Dedifferentiated amniotic fluid mesenchymal stem cell (primary cell): ENCODE measurements around the gene NOD2.

Source experiments
- DNase-seq: peaks from one replicate; pipeline ENCODE4 v3.0.0-alpha.2; 2016; ENCODE audit errors: extremely low spot score

The NOD2 gene

DNA sequence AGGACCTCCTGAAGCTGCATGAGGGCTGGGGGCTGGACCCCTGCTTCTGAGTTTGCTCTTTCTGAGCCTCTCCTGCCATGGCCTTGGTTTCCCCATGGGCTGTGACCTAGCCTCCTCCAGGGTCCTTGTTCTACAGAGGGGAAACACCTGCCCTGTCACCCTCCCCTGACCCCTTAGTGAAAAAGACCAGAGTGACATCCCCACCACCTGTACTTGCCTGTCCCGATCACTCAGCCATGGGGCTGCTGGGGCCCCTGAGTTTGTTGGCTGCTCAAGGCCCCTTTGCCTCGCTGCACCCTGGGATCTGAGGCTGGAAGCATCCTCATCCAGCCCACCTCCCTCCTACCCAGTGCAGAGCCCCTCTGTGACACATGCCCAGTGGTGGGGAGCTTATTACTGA is 800 bp downstream of the NOD2 start:
- no peak for DNase-seq

DNA sequence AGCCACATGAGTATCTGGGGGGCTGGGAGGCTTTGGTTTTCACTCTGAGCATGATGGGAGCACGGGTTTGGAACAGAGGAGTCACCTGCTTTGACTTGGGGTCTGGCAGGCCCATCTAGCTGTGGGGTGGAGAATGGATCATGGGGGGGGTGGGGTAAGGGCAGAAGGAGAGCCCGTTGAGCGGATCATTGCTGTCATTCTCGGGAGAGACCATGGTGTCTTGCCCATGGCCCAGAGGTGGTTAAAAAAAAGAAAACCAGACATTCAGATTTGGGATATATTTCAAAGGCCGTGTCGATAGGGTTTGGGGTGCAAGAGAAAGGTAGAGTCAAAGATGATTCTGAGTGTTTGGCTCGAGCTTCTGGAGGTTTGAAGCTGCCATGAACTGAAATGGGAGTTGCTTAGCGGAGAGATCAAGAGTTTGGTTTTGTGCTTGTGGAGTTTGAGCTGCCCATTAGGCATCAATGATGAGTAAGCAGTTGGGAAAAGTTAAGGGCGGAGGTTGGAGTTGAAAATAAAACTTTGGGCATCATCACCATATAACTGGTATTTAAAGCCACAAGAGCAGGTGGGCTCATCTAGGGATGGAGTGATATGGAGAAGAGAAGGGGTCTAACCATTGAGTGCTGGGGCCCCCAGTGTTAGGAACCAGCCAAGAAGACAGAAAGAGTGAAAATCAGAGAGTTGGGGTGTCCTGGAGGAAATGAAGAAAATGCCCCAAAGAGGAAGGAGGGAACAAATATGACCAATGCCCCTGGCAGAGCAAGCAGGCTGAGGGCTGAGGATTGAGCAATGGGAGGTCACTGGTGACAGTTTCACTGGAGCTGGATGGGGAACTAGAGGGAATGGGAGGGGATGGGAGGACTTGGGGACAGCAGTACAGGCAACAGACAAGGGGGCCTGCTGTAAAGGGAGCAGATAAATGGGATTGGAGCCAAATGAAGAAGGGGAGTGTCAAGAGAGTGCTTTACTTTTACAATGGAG is 1.9 kb downstream of the NOD2 start:
- DNase-seq: no peak

GRCh38 chr16:50696126-50696525 is 2.7 kb downstream of the NOD2 start:
- DNase-seq: no peak

- no peak for DNase-seq
Measured at GRCh38 chr16:50696575-50697420, 3.4 kb downstream of the NOD2 start.

DNA sequence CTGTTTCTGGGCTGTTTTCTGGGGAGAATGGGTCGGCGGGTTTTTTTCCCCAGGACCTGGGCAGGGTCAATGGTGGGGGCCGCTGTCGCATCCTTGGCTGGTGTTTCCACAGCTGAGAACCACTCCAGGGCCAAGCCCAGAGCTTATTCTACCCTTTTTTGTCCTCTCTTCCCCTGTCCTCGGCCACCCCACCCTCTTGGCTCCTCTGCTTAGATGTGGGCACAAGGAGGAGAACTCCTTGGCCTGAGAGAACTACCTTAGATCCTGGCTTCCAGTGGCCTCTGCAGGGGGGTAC is 4.0 kb downstream of the NOD2 start:
- DNase-seq: no peak

- no peak for DNase-seq
Measured at GRCh38 chr16:50697881-50698767, 4.7 kb downstream of the NOD2 start.

DNA sequence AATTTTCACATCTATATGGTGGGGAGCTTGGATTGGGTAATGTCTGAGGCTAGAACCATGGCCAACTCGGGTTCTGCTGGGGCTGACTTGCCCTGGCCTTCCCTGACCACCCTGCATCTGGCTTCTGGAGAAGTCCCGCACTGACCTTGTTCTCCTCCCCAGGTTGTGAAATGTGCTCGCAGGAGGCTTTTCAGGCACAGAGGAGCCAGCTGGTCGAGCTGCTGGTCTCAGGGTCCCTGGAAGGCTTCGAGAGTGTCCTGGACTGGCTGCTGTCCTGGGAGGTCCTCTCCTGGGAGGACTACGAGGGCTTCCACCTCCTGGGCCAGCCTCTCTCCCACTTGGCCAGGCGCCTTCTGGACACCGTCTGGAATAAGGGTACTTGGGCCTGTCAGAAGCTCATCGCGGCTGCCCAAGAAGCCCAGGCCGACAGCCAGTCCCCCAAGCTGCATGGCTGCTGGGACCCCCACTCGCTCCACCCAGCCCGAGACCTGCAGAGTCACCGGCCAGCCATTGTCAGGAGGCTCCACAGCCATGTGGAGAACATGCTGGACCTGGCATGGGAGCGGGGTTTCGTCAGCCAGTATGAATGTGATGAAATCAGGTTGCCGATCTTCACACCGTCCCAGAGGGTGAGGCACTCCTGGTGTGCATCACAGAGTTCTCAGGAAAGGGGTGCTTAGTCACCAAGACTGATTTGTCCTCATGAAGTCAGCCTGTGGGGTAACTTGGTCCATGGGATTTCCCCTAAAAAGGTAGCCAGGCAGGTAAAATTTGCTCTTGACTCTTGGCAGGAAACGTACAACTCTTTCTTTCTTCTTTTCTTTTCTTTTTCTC is 6.1 kb downstream of the NOD2 start:
- no peak for DNase-seq

DNA sequence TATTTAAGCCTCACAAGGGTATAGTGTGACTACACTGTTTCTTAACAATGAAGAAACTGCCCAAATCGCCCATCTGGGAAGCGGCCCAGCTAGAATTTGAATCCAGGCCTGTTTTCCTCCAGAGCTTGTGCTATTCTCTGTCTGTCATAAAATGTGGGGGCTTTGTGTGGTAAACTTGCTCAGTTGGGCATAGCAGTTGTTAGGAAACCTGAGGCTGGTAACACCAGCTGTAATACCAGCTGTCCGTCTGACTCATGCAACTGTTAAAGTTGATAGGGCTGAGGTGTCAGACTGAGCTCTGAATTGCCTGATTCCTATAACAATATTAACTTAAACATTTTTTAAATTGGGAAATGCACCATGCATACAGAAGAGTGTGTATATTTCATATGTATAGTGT is 9.3 kb downstream of the NOD2 start:
- no peak for DNase-seq

DNA sequence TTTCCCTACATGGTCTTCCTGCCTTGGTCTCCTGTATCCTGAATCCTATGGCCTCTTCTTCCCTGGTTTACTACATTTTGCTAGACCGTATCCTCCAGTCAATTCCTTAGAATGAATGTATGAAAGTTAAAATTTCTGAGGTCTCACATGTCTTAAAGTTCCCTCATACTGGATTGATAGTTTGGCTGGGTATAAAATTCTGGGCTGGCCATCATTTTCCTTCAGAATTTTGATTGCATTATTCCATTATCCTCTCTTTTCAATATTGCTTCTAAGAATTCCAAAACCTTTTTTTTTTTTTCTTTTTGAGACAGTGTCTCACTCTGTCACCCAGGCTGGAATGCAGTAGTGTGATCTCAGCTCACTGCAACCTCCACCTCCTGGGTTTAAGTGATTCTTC is 10.8 kb downstream of the NOD2 start:
- no peak for DNase-seq

- no peak for DNase-seq
Measured at GRCh38 chr16:50705436-50706110, 12.2 kb downstream of the NOD2 start.

DNA sequence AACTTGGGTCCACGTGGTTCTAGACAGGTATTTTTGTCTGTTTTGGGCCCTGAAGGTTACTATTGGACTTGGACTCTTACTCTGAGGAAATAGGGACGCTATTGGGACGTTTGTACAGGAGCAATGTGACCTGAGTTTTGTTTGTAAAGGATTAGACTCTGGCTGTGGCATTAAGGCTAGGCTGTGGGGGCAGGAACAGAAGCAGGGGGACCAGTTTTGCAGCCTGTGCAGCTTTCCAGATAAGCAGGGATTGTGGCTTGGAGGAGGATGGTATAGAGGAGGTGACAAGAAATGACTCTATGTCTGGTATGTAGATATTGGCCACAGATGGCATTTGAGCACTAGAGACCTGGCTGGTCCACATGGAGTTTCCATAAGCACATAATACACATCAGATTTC is 12.8 kb downstream of the NOD2 start:
- DNase-seq: no peak

GRCh38 chr16:50708373-50709060 is 15.1 kb downstream of the NOD2 start:
- no peak for DNase-seq

DNA sequence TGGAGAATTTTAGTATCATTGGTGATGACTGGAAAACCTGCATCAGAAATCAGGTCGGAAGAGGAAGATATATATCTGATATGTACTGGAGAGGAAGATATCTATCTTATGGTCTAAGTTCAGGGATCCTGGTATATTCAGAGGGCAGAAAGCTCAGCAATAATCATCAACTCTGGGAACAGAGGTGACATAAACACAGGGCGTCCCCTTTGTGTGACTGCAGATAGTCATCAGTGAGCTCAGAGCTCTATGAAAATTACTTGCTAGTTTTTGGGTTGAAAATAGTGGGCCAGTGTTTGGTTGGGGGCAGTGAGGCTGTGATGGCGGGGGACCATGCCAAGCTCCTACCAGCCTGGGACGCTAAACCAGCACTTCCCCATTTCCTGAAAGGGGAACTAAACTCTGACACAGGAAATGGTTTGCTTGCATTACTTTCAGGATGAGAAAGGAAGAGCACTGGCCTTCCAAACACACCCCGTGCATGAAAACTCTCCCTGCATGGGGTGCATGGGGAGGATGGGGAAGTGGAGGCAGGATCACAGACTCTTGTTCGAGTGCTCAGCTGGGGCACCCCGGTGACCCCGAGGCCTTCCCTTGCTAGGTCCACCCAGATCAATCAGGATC is 15.8 kb downstream of the NOD2 start:
- no peak for DNase-seq

GRCh38 chr16:50709980-50710379 is 16.6 kb downstream of the NOD2 start:
- DNase-seq: no peak

DNA sequence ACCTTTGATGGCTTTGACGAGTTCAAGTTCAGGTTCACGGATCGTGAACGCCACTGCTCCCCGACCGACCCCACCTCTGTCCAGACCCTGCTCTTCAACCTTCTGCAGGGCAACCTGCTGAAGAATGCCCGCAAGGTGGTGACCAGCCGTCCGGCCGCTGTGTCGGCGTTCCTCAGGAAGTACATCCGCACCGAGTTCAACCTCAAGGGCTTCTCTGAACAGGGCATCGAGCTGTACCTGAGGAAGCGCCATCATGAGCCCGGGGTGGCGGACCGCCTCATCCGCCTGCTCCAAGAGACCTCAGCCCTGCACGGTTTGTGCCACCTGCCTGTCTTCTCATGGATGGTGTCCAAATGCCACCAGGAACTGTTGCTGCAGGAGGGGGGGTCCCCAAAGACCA is 17.6 kb downstream of the NOD2 start:
- no peak for DNase-seq

DNA sequence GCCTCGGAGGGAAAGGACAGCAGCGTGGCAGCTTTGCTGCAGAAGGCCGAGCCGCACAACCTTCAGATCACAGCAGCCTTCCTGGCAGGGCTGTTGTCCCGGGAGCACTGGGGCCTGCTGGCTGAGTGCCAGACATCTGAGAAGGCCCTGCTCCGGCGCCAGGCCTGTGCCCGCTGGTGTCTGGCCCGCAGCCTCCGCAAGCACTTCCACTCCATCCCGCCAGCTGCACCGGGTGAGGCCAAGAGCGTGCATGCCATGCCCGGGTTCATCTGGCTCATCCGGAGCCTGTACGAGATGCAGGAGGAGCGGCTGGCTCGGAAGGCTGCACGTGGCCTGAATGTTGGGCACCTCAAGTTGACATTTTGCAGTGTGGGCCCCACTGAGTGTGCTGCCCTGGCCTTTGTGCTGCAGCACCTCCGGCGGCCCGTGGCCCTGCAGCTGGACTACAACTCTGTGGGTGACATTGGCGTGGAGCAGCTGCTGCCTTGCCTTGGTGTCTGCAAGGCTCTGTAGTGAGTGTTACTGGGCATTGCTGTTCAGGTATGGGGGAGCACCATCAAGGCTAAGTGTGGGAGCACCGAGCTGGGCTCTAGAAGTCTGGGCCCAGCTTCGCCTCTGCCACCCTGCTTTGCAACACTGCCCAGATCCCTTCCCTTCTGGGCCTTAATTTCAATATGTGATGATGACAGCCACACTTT is 18.6 kb downstream of the NOD2 start:
- DNase-seq: no peak

GRCh38 chr16:50712560-50712898 is 19.1 kb downstream of the NOD2 start:
- DNase-seq: no peak

GRCh38 chr16:50712956-50713355 is 19.6 kb downstream of the NOD2 start:
- DNase-seq: no peak

- no peak for DNase-seq
Measured at GRCh38 chr16:50717091-50717490, 23.7 kb downstream of the NOD2 start.
